Activated CD4-positive, CD25-positive, alpha-beta regulatory T cell treated with anti-CD3 and anti-CD28 coated beads, Interleukin-2, amount 50 U/mL, for 16 hours (primary cell): Measurements from ENCODE around the gene TFB1M.
"Not testable (repeated sequence)": the region's sequence is repeated elsewhere in the genome, so short reads cannot be mapped to it uniquely, and the experiment has no call there.

ENCODE experiments used
- DNase-seq: peaks from one replicate; pipeline ENCODE4 v3.0.0-alpha.2; 2020; ENCODE audit warnings: low read depth, low spot score

Gene TFB1M

GRCh38 chr6:155240905-155241600 lies 73.2 kb downstream of the TFB1M start:
- DNase-seq = no peak

GRCh38 chr6:155237613-155238012 lies 76.7 kb downstream of the TFB1M start:
- DNase-seq = no peak

GRCh38 chr6:155235087-155235486 lies 79.2 kb downstream of the TFB1M start:
- DNase-seq = no peak

GRCh38 chr6:155234687-155235086 lies 79.6 kb downstream of the TFB1M start:
- no peak for DNase-seq

- no peak for DNase-seq
These were observed 80.1 kb downstream of the TFB1M start for GRCh38 chr6:155234167-155234566.

- DNase-seq = no peak
These were observed 81.4 kb downstream of the TFB1M start for GRCh38 chr6:155232848-155233247.

- DNase-seq = not testable (repeated sequence)
These were observed 83.3 kb downstream of the TFB1M start for GRCh38 chr6:155230975-155231374.

GRCh38 chr6:155228546-155229166 lies 85.6 kb downstream of the TFB1M start:
- DNase-seq = no peak

- no peak for DNase-seq
These were observed 87.2 kb downstream of the TFB1M start for GRCh38 chr6:155227046-155227445.

GRCh38 chr6:155224618-155225017 lies 89.7 kb downstream of the TFB1M start:
- no peak for DNase-seq

GRCh38 chr6:155223646-155224451 lies 90.4 kb downstream of the TFB1M start:
- peak; percentile 31 for DNase-seq

GRCh38 chr6:155222506-155222905 lies 91.8 kb downstream of the TFB1M start:
- no peak for DNase-seq

GRCh38 chr6:155221086-155221485 lies 93.2 kb downstream of the TFB1M start:
- DNase-seq = no peak

- no peak for DNase-seq
These were observed 94.4 kb downstream of the TFB1M start for GRCh38 chr6:155219858-155220301.

GRCh38 chr6:155219299-155219698 lies 95.0 kb downstream of the TFB1M start:
- no peak for DNase-seq

- DNase-seq = not testable (repeated sequence)
These were observed 95.6 kb downstream of the TFB1M start for GRCh38 chr6:155218711-155219110.

- no peak for DNase-seq
These were observed 97.8 kb downstream of the TFB1M start for GRCh38 chr6:155216312-155217046.

- DNase-seq = no peak
These were observed 98.4 kb downstream of the TFB1M start for GRCh38 chr6:155215906-155216305.

- no peak for DNase-seq
These were observed 100.5 kb downstream of the TFB1M start for GRCh38 chr6:155213611-155214372.

GRCh38 chr6:155212616-155213380 lies 101.5 kb downstream of the TFB1M start:
- DNase-seq = no peak
